ENCODE results near the gene SHISA8. TPM values are rescaled to one million over a fixed set of nuclear protein-coding genes. Genes with fewer than 3 reads are reported as not detected.

Gene SHISA8
- polyA plus RNA-seq, 3 donors: not detected

DNA sequence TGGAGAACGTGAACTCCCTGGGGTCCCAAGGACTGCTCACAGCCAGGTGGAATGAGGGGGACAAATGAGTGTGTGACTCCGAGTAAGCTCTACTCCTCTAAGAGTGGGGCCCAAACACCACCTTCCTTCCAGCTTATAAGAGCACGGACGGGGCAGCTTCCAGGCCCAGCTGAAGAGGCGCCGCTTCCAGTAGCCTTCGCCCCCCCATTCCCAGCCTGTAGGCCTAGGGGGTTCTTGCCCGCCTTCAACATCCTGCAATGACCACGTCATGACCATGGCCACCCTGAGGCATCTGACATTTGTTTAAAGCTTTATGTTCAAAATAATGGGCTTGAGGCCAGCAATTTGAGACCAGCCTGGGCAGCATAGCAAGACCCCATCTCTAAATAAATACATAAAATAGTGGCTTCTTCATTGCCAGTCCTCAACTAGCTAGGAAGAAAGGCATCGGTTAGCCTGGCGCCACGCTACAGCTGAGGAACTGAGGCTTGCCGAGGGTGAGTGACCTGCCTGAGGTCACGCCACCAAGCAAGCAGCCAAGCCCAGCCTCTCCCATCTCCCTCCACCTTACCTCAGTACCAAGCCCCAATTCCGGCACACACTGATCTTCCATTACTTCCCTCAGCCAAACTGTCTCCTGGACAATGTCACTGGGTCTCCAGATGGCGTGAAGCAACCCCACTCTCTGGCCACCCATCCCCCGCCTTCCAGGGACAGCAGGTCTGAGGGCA lies 19.6 kb upstream of the SHISA8 start:
- H3K9me3 Mint-ChIP-seq: peaks cover 0 to 6% (median 2%) of the 10 kb centered on the region in 7 donors
- H3K27ac ChIP-seq (ENCODE audit: low read depth in 1 of 2, low read length in 2 of 2): no peak overlapping the region
- H3K4me1 ChIP-seq (ENCODE audit: control insufficient read depth in 1 of 2, insufficient read depth in 2 of 2, low read length in 2 of 2): no peaks in the 10 kb centered on the region
- no peaks in the 10 kb centered on the region for H3K27me3 ChIP-seq (ENCODE audit: control insufficient read depth in 2 of 2, insufficient read depth in 2 of 2, low read length in 2 of 2)
- no peak overlapping the region for H2AFZ ChIP-seq (ENCODE audit: insufficient read depth, low read depth, low read length, poor library complexity, severe bottlenecking)
- intact Hi-C loops (cut with micrococcal nuclease): no loop called here
- H3K4me3 ChIP-seq (replicated peaks in 1 of 3; ENCODE audit: low read depth in 2 of 3, low read length in 3 of 3): no peak overlapping the region
- no peak overlapping the region for H3K9ac ChIP-seq (ENCODE audit: insufficient read depth, low read length, poor library complexity, severe bottlenecking)
- no peaks in the 10 kb centered on the region for H3K79me2 ChIP-seq (ENCODE audit: insufficient read depth, low read length)
- peaks cover 7 to 15% of the 10 kb centered on the region in 2 donors for H3K36me3 ChIP-seq (replicated peaks in 1 of 2; ENCODE audit: control insufficient read depth in 1 of 2, insufficient read depth in 2 of 2, low read length in 2 of 2)
- no peaks in the 10 kb centered on the region for H3K9me3 ChIP-seq (replicated peaks in 1 of 2; ENCODE audit: control insufficient read depth in 1 of 2, insufficient read depth in 1 of 2, low read length in 2 of 2)
- H4K20me1 ChIP-seq (ENCODE audit: insufficient read depth, low read length): no peaks in the 10 kb centered on the region
- peak overlapping the region in 1 of 7 donors; percentile 1 for H3K27ac Mint-ChIP-seq
- H3K36me3 Mint-ChIP-seq: peaks cover 9 to 37% of the 10 kb centered on the region in 2 donors
- no peak overlapping the region for H3K4me3 Mint-ChIP-seq
- peaks cover 3% of the 10 kb centered on the region for H3K4me1 Mint-ChIP-seq
- DNase-seq: no peak
- TF ChIP-seq, protein P1, sequence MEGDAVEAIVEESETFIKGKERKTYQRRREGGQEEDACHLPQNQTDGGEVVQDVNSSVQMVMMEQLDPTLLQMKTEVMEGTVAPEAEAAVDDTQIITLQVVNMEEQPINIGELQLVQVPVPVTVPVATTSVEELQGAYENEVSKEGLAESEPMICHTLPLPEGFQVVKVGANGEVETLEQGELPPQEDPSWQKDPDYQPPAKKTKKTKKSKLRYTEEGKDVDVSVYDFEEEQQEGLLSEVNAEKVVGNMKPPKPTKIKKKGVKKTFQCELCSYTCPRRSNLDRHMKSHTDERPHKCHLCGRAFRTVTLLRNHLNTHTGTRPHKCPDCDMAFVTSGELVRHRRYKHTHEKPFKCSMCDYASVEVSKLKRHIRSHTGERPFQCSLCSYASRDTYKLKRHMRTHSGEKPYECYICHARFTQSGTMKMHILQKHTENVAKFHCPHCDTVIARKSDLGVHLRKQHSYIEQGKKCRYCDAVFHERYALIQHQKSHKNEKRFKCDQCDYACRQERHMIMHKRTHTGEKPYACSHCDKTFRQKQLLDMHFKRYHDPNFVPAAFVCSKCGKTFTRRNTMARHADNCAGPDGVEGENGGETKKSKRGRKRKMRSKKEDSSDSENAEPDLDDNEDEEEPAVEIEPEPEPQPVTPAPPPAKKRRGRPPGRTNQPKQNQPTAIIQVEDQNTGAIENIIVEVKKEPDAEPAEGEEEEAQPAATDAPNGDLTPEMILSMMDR (IDR thresholded peaks at IDR 0.05): no peak
- 98% methylated on average over 9 of the region's 17 CpGs for WGBS (ENCODE audit: insufficient coverage)
- H3K27me3 Mint-ChIP-seq (ENCODE audit: low read depth in 3 of 3): peaks cover 0 to 6% (median 2%) of the 10 kb centered on the region in 3 donors
- H3K4me2 ChIP-seq (replicated peaks; ENCODE audit: extremely low read depth, low read length, poor library complexity, severe bottlenecking): no peak overlapping the region

DNA sequence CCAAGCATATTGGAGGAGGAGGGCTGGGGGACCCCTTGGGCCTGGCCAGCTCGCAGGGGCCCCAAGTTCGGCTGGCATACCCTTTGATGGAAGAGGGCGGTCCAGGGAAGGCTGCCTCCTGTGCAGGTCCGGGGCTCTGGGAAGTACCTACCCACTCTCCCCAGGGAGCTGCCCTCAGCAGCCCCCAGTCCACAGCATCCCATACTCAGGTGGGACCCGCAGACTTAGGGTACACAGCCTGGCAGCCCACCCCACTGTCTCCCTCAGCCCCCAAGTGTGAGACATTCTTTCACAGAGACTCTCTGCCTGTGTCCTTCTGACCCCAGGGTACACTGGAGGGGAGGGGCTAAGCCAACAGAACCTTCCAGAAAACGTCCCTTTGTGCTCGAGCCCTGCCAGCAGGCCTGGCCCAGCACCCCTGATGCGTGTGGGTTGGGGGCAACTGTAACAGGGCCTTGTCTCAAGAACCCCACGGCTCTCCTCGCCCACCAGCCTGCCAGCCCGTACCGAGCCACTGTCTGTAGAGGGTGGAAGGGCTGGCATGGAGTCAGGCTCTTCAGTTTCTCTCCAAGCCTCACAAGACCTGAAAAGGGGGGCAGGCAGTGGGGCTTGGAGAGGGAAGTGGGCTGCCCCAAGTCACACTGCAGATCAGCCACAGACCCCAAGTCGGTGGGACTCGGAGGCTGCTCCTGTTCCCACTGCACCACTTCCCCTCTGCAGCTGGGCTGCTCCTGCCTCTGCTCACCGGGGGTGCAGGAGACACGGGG lies 18.7 kb upstream of the SHISA8 start:
- H3K27ac ChIP-seq (ENCODE audit: low read depth in 1 of 2, low read length in 2 of 2): no peak overlapping the region

More for the DNA sequence above, 18.7 kb upstream of the SHISA8 start:
- Histone ChIP-seq H3K4me2 (replicated peaks; ENCODE audit: extremely low read depth, low read length, poor library complexity, severe bottlenecking) (no peak overlapping the region), H3K9me3 (replicated peaks in 1 of 2; ENCODE audit: control insufficient read depth in 1 of 2, insufficient read depth in 1 of 2, low read length in 2 of 2) (no peaks in the 10 kb centered on the region), H3K27me3 (ENCODE audit: control insufficient read depth in 2 of 2, insufficient read depth in 2 of 2, low read length in 2 of 2) (no peaks in the 10 kb centered on the region), H3K79me2 (ENCODE audit: insufficient read depth, low read length) (no peaks in the 10 kb centered on the region), H4K20me1 (ENCODE audit: insufficient read depth, low read length) (no peaks in the 10 kb centered on the region), H3K4me3 (replicated peaks in 1 of 3; ENCODE audit: low read depth in 2 of 3, low read length in 3 of 3) (no peak overlapping the region), H2AFZ (ENCODE audit: insufficient read depth, low read depth, low read length, poor library complexity, severe bottlenecking) (peak overlapping the region; percentile 46), H3K36me3 (replicated peaks in 1 of 2; ENCODE audit: control insufficient read depth in 1 of 2, insufficient read depth in 2 of 2, low read length in 2 of 2) (peaks cover 2 to 10% of the 10 kb centered on the region in 2 donors), H3K9ac (ENCODE audit: insufficient read depth, low read length, poor library complexity, severe bottlenecking) (no peak overlapping the region), H3K4me1 (ENCODE audit: control insufficient read depth in 1 of 2, insufficient read depth in 2 of 2, low read length in 2 of 2) (no peaks in the 10 kb centered on the region)
- Mint-ChIP-seq H3K36me3 (peaks cover 9 to 29% of the 10 kb centered on the region in 2 donors), H3K27me3 (ENCODE audit: low read depth in 3 of 3) (peaks cover 0 to 9% (median 6%) of the 10 kb centered on the region in 3 donors), H3K9me3 (peaks cover 0 to 7% (median 3%) of the 10 kb centered on the region in 7 donors), H3K4me1 (peaks cover 3% of the 10 kb centered on the region), H3K27ac (no peak overlapping the region), H3K4me3 (no peak overlapping the region)
- TF ChIP-seq, protein P1 (IDR thresholded peaks at IDR 0.05): no peak
- DNase-seq: no peak
- 51% methylated on average over 15 of the region's 16 CpGs for WGBS (ENCODE audit: insufficient coverage)
- intact Hi-C loops (cut with micrococcal nuclease): no loop called here

Data from CD14-positive monocyte (primary cell).